Tongue (tissue), 2 donors: ENCODE measurements around the gene KCNK16. TPM values are rescaled to one million over a fixed set of nuclear protein-coding genes. Genes with fewer than 3 reads are reported as not detected.
"Not testable (repeated sequence)": the region's sequence is repeated elsewhere in the genome, so short reads cannot be mapped to it uniquely, and the experiment has no call there.

ENCODE experiments used
- DNase-seq: peaks from one replicate; pipeline ENCODE4 v3.0.0-alpha.2; 2015
- total RNA-seq: library from RNA; depleted of rRNA; stranded (reverse); fragments of >200 nt; gene quantifications from one replicate; pipeline ENCODE4 v1.2.3, GENCODE V29; 2014

The KCNK16 gene
- total RNA-seq, 1 donor from 2014 or later = not detected

- DNase-seq = peak; percentile 72
These were observed 12.5 kb downstream of the KCNK16 start for GRCh38 chr6:39309942-39310531.

DNA sequence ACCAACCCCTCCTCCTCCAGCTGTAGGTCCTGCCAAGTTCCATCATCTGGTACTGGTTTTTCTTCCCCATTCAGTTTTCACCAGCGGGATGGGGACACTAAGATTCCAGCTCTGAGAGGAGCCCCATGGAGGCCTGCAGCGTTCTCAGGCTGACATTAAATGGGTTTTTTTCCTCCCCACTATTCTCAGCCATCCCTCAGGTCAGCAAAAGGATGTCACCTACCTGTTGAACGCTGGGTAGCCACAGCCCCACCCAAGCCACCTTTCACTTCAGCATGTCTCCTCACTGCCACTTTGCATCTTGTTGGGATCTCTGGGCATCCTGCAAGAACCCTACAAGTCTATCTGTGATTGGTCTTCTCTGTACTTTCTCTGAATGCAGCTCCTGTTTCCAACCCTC is 15.0 kb downstream of the KCNK16 start:
- no peak for DNase-seq

- no peak for DNase-seq
These were observed 17.6 kb downstream of the KCNK16 start for GRCh38 chr6:39304951-39305350.

- no peak for DNase-seq
These were observed 18.9 kb downstream of the KCNK16 start for GRCh38 chr6:39303425-39304153.

- DNase-seq = peak; percentile 87
These were observed 19.7 kb downstream of the KCNK16 start for GRCh38 chr6:39302669-39303424.

- no peak for DNase-seq
These were observed 20.5 kb downstream of the KCNK16 start for GRCh38 chr6:39302011-39302410.

- peak; percentile 11 for DNase-seq
These were observed 20.9 kb downstream of the KCNK16 start for GRCh38 chr6:39301606-39302005.

DNA sequence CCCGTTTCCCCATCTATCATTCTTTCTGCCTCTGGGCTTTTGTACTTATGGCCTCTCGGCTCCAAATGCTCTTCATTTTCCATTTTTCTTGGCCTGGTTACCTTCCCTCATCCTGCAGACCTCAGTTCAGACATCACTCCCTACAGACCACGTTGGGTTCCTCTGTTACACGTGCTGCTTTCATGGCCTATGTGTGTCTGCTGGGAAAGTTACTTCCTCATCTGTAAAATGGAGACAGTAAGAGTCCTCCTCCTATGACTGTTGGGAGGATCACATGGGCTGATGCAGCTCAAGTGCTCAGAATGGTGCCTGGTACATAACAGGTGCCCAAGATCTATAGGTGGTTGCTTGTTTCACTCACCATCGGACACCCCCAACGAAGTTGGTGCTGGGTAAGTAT is 21.8 kb downstream of the KCNK16 start:
- DNase-seq = no peak

- no peak for DNase-seq
These were observed 24.4 kb downstream of the KCNK16 start for GRCh38 chr6:39298061-39298460.

- peak; percentile 69 for DNase-seq
These were observed 25.5 kb downstream of the KCNK16 start for GRCh38 chr6:39296745-39297640.

- peak; percentile 44 for DNase-seq
These were observed 26.9 kb downstream of the KCNK16 start for GRCh38 chr6:39295611-39296011.

DNA sequence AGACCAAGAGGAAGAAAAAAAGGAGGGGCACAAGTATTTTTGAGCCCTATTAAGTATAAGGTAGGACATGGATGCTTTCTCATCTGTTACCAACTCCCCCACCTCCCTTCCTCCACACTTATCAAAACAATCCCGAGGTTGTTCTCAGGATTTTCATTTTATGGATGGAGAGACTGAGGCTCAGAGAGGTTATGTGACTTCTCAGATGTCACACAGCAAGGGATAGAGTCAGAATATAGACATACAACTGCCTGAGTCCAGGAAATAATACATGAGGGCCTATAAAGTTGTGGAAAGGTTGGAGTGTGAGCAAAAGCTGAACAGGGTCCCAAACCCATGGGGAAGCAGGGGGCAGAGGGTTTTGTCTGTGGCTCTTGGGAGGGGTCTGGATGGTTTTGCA is 27.6 kb downstream of the KCNK16 start:
- DNase-seq = no peak

- no peak for DNase-seq
These were observed 28.4 kb downstream of the KCNK16 start for GRCh38 chr6:39294133-39294532.

- no peak for DNase-seq
These were observed 29.9 kb downstream of the KCNK16 start for GRCh38 chr6:39292637-39293036.

- no peak for DNase-seq
These were observed 33.0 kb downstream of the KCNK16 start for GRCh38 chr6:39289490-39289889.

- DNase-seq = no peak
These were observed 34.9 kb downstream of the KCNK16 start for GRCh38 chr6:39287601-39288000.

GRCh38 chr6:39286596-39286995 is 35.9 kb downstream of the KCNK16 start:
- DNase-seq = not testable (repeated sequence)

GRCh38 chr6:39282774-39283173 is 39.7 kb downstream of the KCNK16 start:
- DNase-seq = no peak

DNA sequence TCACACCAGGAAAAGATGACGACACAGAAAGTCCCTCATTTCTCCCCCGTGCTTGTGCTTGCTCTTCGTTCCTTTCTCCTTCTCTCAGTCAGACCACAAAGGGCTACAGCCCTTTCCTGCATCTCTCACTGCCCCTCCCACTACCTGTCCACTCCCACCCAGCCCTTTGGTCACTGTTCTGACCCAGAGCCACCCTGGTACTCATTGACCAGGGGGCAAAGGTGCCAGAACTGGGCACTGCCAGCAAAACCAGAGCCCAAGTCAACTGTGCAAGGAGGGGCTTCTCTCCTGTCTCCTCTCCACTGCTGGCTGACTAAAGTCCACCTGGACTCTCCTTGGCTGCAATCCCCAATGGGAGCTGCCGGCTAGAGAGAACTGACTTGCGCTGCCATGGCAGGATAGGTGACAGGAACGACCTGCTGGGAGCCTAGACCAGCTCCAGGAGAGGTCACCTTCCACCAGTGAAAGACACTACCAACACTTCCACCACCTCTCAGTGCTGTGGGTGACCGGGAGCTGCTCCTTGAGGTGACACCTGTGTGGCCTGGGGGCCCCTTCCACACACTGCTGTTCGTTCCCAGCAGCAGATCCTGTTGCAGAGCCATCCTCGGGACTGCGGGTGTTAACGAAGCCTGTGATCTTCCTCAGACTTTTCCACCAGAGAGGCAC is 41.1 kb downstream of the KCNK16 start:
- DNase-seq = no peak

DNA sequence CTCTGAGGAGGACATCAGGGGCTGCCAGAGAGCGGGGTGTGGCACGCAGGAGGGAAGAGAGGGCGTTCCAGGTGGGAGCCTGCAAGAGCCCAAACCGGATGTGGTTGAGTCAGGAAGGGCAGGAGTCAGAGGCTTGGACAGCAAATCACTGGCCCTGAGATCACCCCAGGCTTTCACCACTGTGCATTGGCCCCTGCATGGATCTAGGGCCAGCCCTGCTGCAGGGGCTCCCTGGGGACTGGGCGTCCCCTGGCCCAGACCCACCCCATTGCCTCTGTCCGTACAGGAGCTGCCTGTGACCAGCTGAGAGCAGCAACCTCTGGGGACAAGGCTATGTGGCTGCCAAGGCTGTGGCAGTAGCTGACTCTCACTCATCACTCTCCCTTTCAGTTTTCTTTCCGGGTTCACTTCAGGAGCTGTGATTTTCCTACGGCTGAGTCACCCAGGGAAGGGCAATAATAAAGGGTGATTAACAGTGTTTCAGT is 42.2 kb downstream of the KCNK16 start:
- no peak for DNase-seq

DNA sequence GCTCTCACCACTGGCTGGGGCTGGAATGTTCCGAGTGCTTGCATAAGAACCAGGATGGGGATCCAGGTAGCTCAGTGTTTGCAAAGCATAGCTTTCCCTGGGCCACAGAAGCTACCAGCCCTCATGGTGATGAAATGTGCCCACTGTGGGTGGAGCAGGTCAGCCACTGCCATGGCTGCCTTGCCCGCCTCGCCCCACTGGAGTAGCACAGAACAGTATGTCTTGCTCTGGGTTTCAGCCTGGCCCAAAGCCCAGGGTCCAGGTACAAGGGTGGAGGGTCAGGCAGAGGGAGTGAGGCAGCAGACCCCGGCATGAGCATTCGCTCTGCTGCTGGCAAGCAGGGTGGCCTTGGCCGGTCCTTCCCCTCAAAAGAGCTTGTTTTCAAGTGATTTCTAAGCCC is 43.0 kb downstream of the KCNK16 start:
- no peak for DNase-seq
